GM23338 (cell line): Measurements from ENCODE around the gene FSIP1. TPM values are rescaled to one million over a fixed set of nuclear protein-coding genes. Genes with fewer than 3 reads are reported as not detected.

ENCODE experiments used
- ATAC-seq: fragments of 200-7000 bp; cut with Tn5 transposase; 3 replicates; pipeline ENCODE4 v1.9.1; 2020
- DNase-seq: peaks from one replicate; pipeline ENCODE4 v3.0.0-alpha.2; 2015; ENCODE audit warnings: low spot score
- H2AFZ ChIP-seq: fragments of 200-600 bp; sonication (generic); 2 replicates; pipeline ENCODE4 v1.8.0; 2016; ENCODE audit warnings: antibody characterized with exemption, mild to moderate bottlenecking, moderate library complexity
- H3F3A ChIP-seq: fragments of 200-600 bp; sonication (generic); replicated peaks from 2 replicates; pipeline ENCODE4 v1.8.0; 2017; ENCODE audit warnings: antibody characterized with exemption, mixed run types, low read depth
- H3K27ac ChIP-seq: fragments of 200-600 bp; sonication (generic); 2 replicates; pipeline ENCODE4 v1.6.1; 2016; ENCODE audit warnings: low read depth
- H3K27me3 ChIP-seq: fragments of 200-600 bp; sonication (generic); 2 replicates; pipeline ENCODE4 v1.8.0; 2016; ENCODE audit warnings: mild to moderate bottlenecking, mixed run types, moderate library complexity; ENCODE audit not compliant: insufficient read depth
- H3K36me3 ChIP-seq: fragments of 200-600 bp; sonication (generic); 2 replicates; pipeline ENCODE4 v1.8.0; 2016; ENCODE audit warnings: mild to moderate bottlenecking; ENCODE audit not compliant: insufficient read depth
- H3K4me1 ChIP-seq: fragments of 200-600 bp; sonication (generic); 2 replicates; pipeline ENCODE4 v1.8.0; 2016; ENCODE audit warnings: mild to moderate bottlenecking, moderate library complexity; ENCODE audit not compliant: insufficient read depth
- H3K4me2 ChIP-seq: fragments of 200-600 bp; sonication (generic); 2 replicates; pipeline ENCODE4 v1.7.1; 2017; ENCODE audit warnings: mixed run types
- H3K4me3 ChIP-seq: fragments of 200-600 bp; sonication (generic); 2 replicates; pipeline ENCODE4 v1.6.1; 2016; ENCODE audit warnings: mixed run types
- H3K79me2 ChIP-seq: fragments of 200-600 bp; sonication (generic); replicated peaks from 2 replicates; pipeline ENCODE4 v1.8.0; 2017; ENCODE audit warnings: mild to moderate bottlenecking; ENCODE audit not compliant: insufficient read depth
- H3K9me2 ChIP-seq: fragments of 200-600 bp; sonication (generic); 2 replicates; pipeline ENCODE4 v1.8.0; 2017; ENCODE audit not compliant: insufficient read depth
- H4K20me1 ChIP-seq: fragments of 200-600 bp; sonication (generic); replicated peaks from 2 replicates; pipeline ENCODE4 v1.8.0; 2017; ENCODE audit warnings: mild to moderate bottlenecking; ENCODE audit not compliant: insufficient read depth
- H3K27ac Mint-ChIP-seq: 2 replicates; pipeline ENCODE4 v1.8.0; 2020; ENCODE audit warnings: inconsistent platforms, mild to moderate bottlenecking, moderate library complexity, mixed read lengths
- H3K27me3 Mint-ChIP-seq: 3 replicates; pipeline ENCODE4 v1.8.0; 2022; ENCODE audit warnings: low read depth, mild to moderate bottlenecking, moderate library complexity, mixed read lengths, inconsistent platforms; ENCODE audit not compliant: insufficient read depth, poor library complexity
- H3K36me3 Mint-ChIP-seq: 3 replicates; pipeline ENCODE4 v1.8.0; 2021; ENCODE audit warnings: low read depth, mild to moderate bottlenecking, inconsistent platforms, moderate library complexity, mixed read lengths
- H3K4me1 Mint-ChIP-seq: 3 replicates; pipeline ENCODE4 v1.8.0; 2020; ENCODE audit warnings: mild to moderate bottlenecking, inconsistent platforms, mixed read lengths
- H3K4me3 Mint-ChIP-seq: 3 replicates; pipeline ENCODE4 v1.8.0; 2021; ENCODE audit warnings: moderate library complexity, mild to moderate bottlenecking, inconsistent platforms, mixed read lengths
- H3K9me3 Mint-ChIP-seq: 3 replicates; pipeline ENCODE4 v1.8.0; 2020; ENCODE audit warnings: moderate library complexity, mild to moderate bottlenecking, inconsistent platforms, mixed read lengths
- CREB1 ChIP-seq: fragments of 250-450 bp; sonication (Bioruptor Pico); IDR thresholded peaks from 2 replicates; pipeline ENCODE4 v1.5.0; 2020; ENCODE audit warnings: low read depth, mild to moderate bottlenecking, moderate library complexity
- ETS1 ChIP-seq: IDR thresholded peaks from 2 replicates; pipeline ENCODE4 v1.6.1; 2016; ENCODE audit warnings: antibody characterized with exemption
- EZH2 ChIP-seq: fragments of 200-600 bp; sonication (generic); IDR thresholded peaks from one replicate; pipeline ENCODE4 v1.8.0; 2017; ENCODE audit warnings: antibody characterized with exemption, mild to moderate bottlenecking, low read depth; ENCODE audit not compliant: unreplicated experiment
- ZNF114 ChIP-seq: fragments of 250-450 bp; sonication (Bioruptor Pico); IDR thresholded peaks from 2 replicates; pipeline ENCODE4 v1.5.0; 2020; ENCODE audit warnings: mild to moderate bottlenecking, moderate library complexity
- ZNF331 ChIP-seq: fragments of 250-450 bp; sonication (Bioruptor Pico); IDR thresholded peaks from 2 replicates; pipeline ENCODE4 v1.5.0; 2020; ENCODE audit warnings: low read depth, mild to moderate bottlenecking, moderate library complexity
- polyA plus RNA-seq: library from polyadenylated mRNA; unstranded; fragments of >200 nt; fragmentation: Nextera tagmentation; extraction: Ambion mirVana; gene quantifications from 2 replicates; pipeline ENCODE4 v1.2.1, GENCODE V29; 2016
- total RNA-seq: library from RNA; depleted of rRNA; stranded (reverse); fragments of >200 nt; shearing (Covaris generic); gene quantifications from 2 replicates; pipeline ENCODE4 v1.2.3, GENCODE V29; 2014

FSIP1 gene
- total and polyA plus RNA-seq, 2 experiments from 2014 or later: 0.92 to 2.1 TPM

- H3K4me1 Mint-ChIP-seq: peaks cover 23% of the 10 kb centered on the region
Measured at GRCh38 chr15:39699516-39700374, 82.9 kb downstream of the FSIP1 start.

GRCh38 chr15:39698444-39699390, 83.9 kb downstream of the FSIP1 start:
- Histone ChIP-seq H2AFZ (peak overlapping the region; percentile 77; the same call in 1 of the 2 replicates), H3K9me2 (no peaks in the 10 kb centered on the region), H3F3A (no peaks in the 10 kb centered on the region), H3K4me3 (no peak overlapping the region), H3K27ac (peak overlapping the region; percentile 17; the same call in 1 of the 2 replicates), H3K27me3 (no peaks in the 10 kb centered on the region), H4K20me1 (no peaks in the 10 kb centered on the region), H3K4me2 (no peak overlapping the region), H3K79me2 (no peaks in the 10 kb centered on the region), H3K4me1 (no peaks in the 10 kb centered on the region), H3K36me3 (no peaks in the 10 kb centered on the region)
- H3K27me3 Mint-ChIP-seq: no peaks in the 10 kb centered on the region
- no peak overlapping the region for H3K4me3 Mint-ChIP-seq
- peaks cover 17% of the 10 kb centered on the region for H3K4me1 Mint-ChIP-seq
- H3K9me3 Mint-ChIP-seq: no peaks in the 10 kb centered on the region
- H3K27ac Mint-ChIP-seq: no peak overlapping the region; the same call in 1 of the 2 replicates
- no peak for TF ChIP-seq ZNF331 (CRISPR knock-in tag)
- no peaks in the 10 kb centered on the region for H3K36me3 Mint-ChIP-seq
- ATAC-seq (no peak), DNase-seq (no peak)

More at GRCh38 chr15:39699516-39700374, 82.9 kb downstream of the FSIP1 start:
- no peaks in the 10 kb centered on the region for H3K27me3 ChIP-seq
- TF ChIP-seq ETS1 (no peak), EZH2 (no peak), CREB1 (CRISPR knock-in tag) (no peak)
- Mint-ChIP-seq H3K4me3 (no peak overlapping the region), H3K27ac (no peak overlapping the region), H3K27me3 (no peaks in the 10 kb centered on the region), H3K36me3 (no peaks in the 10 kb centered on the region), H3K9me3 (no peaks in the 10 kb centered on the region)
- DNase-seq (no peak), ATAC-seq (no peak; the same call in 2 of the 3 replicates)
- H3K36me3 ChIP-seq: no peaks in the 10 kb centered on the region
- no peak overlapping the region for H2AFZ ChIP-seq
- H3K27ac ChIP-seq: no peak overlapping the region
- H3K4me3 ChIP-seq: no peak overlapping the region
- H4K20me1 ChIP-seq: no peaks in the 10 kb centered on the region
- no peaks in the 10 kb centered on the region for H3K79me2 ChIP-seq
- 0 out of 2 replicates have a peak, but pooled peaks cover 5% of the 10 kb centered on the region for H3K4me1 ChIP-seq
- no peak overlapping the region for H3K4me2 ChIP-seq
- H3F3A ChIP-seq: no peaks in the 10 kb centered on the region
- no peaks in the 10 kb centered on the region for H3K9me2 ChIP-seq

GRCh38 chr15:39697509-39697908, 85.1 kb downstream of the FSIP1 start:
- Histone ChIP-seq H3K79me2 (no peaks in the 10 kb centered on the region), H4K20me1 (no peaks in the 10 kb centered on the region), H3K4me2 (no peak overlapping the region), H3K4me1 (peaks cover 8% of the 10 kb centered on the region), H3K9me2 (no peaks in the 10 kb centered on the region), H3K4me3 (no peak overlapping the region), H3K27ac (no peak overlapping the region), H3F3A (no peaks in the 10 kb centered on the region), H3K36me3 (no peaks in the 10 kb centered on the region), H2AFZ (no peak overlapping the region), H3K27me3 (no peaks in the 10 kb centered on the region)
- Mint-ChIP-seq H3K9me3 (no peaks in the 10 kb centered on the region), H3K4me3 (no peak overlapping the region), H3K27me3 (no peaks in the 10 kb centered on the region), H3K27ac (no peak overlapping the region), H3K4me1 (peaks cover 27% of the 10 kb centered on the region), H3K36me3 (no peaks in the 10 kb centered on the region)
- TF ChIP-seq ZNF114 (CRISPR knock-in tag): no peak
- no peak for DNase-seq
- no peak for ATAC-seq
